Tibial artery (tissue), 4 donors: ENCODE results near the gene TSC2.
"Not testable (repeated sequence)": the region's sequence is repeated elsewhere in the genome, so short reads cannot be mapped to it uniquely, and the experiment has no call there.

Experiments
- DNase-seq, 2 donors: peaks; one replicate each; pipeline ENCODE4 v3.0.0-alpha.2; 2019
- H3K27ac ChIP-seq, 2 donors: fragments of 200-600 bp; sonication (generic) in 1 of 2; 1 replicate in 1 of 2; 2 replicates in 1 of 2; pipeline ENCODE4 v1.5.1; 2018 to 2019; ENCODE audit warnings: mild to moderate bottlenecking in 1 of 2
- H3K27me3 ChIP-seq, 2 donors: fragments of 200-600 bp; sonication (generic) in 1 of 2; one replicate each; pipeline versions ENCODE4 v1.5.1 to v1.6.0; 2016 to 2019
- H3K36me3 ChIP-seq, 3 donors: fragments of 200-600 bp; sonication (generic) in 2 of 3; one replicate each; pipeline ENCODE4 v1.5.1; 2016 to 2019; ENCODE audit warnings: mild to moderate bottlenecking in 2 of 3
- H3K4me1 ChIP-seq, 4 donors: fragments of 200-600 bp; sonication (generic) in 2 of 4; 1 replicate in 3 of 4; 2 replicates in 1 of 4; pipeline ENCODE4 v1.5.1; 2016 to 2019
- H3K4me3 ChIP-seq, 2 donors: fragments of 200-600 bp; sonication (generic) in 1 of 2; 1 replicate in 1 of 2; 2 replicates in 1 of 2; pipeline ENCODE4 v1.5.1; 2018 to 2019; ENCODE audit warnings: mild to moderate bottlenecking in 2 of 2
- H3K9me3 ChIP-seq, 3 donors: fragments of 200-600 bp; sonication (generic) in 1 of 3; one replicate each; pipeline ENCODE4 v1.5.1; 2016 to 2019
- intact Hi-C: fragments of 100-400 bp; cut with DNase I; formaldehyde crosslinking; loops from one replicate; pipeline ENCODE4 v1.15.0; 2023; ENCODE audit warnings: low total_unique reads
- TF ChIP-seq, protein P1 (sequence below), 2 experiments: fragments of 200-600 bp in 1 of 2; fragments of 450-650 bp in 1 of 2; IDR thresholded peaks; one replicate each; pipeline ENCODE4 v1.5.1; 2017 to 2019; ENCODE audit warnings: antibody characterized with exemption in 2 of 2, mild to moderate bottlenecking in 1 of 2, moderate library complexity in 1 of 2

TSC2 gene

DNA sequence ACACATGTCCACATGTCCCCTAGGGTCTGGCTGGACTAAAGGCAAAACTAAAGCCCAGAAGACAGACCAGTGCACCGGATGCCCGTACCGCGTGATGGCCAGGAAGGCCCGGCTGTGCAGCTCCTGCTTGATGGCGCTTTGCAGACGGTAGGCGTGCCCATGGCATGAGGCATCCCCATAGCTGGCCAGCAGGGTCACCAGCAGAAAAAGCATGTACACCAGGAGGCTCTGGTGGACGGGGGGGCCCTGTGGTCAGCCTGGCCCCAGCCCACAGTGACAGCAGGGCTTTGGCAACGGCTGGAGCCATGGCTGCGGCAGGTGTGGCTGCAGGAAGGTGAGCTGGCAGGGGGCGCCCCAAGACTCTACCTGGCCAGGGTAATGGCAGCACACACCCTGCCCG lies 45.1 kb downstream of the TSC2 start:
- Histone ChIP-seq H3K4me3 (no peak overlapping the region), H3K4me1 (no peaks in the 10 kb centered on the region), H3K9me3 (no peaks in the 10 kb centered on the region), H3K27ac (no peak overlapping the region), H3K36me3 (peaks cover 91 to 100% (median 98%) of the 10 kb centered on the region in 3 donors), H3K27me3 (no peaks in the 10 kb centered on the region)
- TF ChIP-seq, protein P1, sequence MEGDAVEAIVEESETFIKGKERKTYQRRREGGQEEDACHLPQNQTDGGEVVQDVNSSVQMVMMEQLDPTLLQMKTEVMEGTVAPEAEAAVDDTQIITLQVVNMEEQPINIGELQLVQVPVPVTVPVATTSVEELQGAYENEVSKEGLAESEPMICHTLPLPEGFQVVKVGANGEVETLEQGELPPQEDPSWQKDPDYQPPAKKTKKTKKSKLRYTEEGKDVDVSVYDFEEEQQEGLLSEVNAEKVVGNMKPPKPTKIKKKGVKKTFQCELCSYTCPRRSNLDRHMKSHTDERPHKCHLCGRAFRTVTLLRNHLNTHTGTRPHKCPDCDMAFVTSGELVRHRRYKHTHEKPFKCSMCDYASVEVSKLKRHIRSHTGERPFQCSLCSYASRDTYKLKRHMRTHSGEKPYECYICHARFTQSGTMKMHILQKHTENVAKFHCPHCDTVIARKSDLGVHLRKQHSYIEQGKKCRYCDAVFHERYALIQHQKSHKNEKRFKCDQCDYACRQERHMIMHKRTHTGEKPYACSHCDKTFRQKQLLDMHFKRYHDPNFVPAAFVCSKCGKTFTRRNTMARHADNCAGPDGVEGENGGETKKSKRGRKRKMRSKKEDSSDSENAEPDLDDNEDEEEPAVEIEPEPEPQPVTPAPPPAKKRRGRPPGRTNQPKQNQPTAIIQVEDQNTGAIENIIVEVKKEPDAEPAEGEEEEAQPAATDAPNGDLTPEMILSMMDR (IDR thresholded peaks at IDR 0.05) = no peak
- DNase-seq = no peak
- intact Hi-C loops = no loop called here

DNA sequence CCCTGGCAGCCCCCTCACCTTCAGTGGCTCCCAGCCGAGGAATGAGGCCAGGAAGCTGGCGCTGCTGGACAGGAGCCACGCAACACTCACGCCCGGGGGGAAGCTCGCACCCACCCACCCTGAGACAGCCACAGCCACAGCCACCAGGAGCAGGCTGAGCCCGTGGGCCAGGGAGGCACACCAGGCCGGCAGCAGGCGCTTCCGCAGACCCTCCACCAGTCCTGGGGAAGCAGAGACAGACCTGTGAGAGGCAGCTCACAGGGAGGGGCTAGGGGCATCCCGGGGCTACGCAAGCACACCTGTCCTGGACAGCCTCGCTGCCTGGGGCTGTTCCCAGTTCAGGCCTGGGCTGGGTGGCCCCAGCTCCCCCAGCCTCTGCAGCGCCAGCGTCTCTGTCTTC lies 46.0 kb downstream of the TSC2 start:
- no peaks in the 10 kb centered on the region for H3K27me3 ChIP-seq
- H3K27ac ChIP-seq = no peak overlapping the region
- intact Hi-C loops = no loop called here
- DNase-seq = no peak
- no peaks in the 10 kb centered on the region for H3K9me3 ChIP-seq
- H3K4me1 ChIP-seq = no peaks in the 10 kb centered on the region
- TF ChIP-seq, protein P1 (IDR thresholded peaks at IDR 0.05) = no peak
- no peak overlapping the region for H3K4me3 ChIP-seq
- peaks cover 88 to 96% (median 93%) of the 10 kb centered on the region in 3 donors for H3K36me3 ChIP-seq

DNA sequence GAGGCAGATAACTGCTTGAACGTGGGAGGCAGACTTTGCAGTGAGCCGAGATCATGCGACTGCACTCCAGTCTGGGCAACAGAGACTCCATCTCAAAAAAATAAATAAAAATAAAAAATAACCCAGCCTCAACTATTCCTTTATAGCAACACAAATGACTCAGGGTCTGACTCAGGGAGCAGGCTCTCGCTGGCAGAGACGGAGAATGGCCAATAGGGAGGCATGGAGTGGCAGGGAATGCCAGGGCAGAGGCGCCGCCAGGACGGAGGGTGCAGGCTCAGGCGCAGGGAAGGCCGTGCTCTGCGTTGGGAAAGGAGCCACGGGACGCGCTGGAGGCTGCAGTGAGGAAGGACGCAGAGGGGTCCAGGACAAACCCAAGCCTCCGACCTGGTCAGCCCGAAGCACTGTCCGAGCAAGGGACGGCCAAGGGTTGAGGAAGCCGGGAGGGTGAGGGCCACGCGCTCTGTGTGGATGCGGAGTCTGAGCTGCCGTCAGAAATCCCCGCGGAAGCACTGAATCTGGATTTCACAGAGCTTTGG lies 47.6 kb downstream of the TSC2 start:
- TF ChIP-seq, protein P1 (IDR thresholded peaks at IDR 0.05) = no peak
- intact Hi-C loops = no loop called here
- H3K27ac ChIP-seq = no peak overlapping the region
- no peak for DNase-seq
- no peaks in the 10 kb centered on the region for H3K4me1 ChIP-seq
- H3K9me3 ChIP-seq = no peaks in the 10 kb centered on the region
- H3K4me3 ChIP-seq = no peak overlapping the region
- peaks cover 89 to 96% (median 93%) of the 10 kb centered on the region in 3 donors for H3K36me3 ChIP-seq
- no peaks in the 10 kb centered on the region for H3K27me3 ChIP-seq

DNA sequence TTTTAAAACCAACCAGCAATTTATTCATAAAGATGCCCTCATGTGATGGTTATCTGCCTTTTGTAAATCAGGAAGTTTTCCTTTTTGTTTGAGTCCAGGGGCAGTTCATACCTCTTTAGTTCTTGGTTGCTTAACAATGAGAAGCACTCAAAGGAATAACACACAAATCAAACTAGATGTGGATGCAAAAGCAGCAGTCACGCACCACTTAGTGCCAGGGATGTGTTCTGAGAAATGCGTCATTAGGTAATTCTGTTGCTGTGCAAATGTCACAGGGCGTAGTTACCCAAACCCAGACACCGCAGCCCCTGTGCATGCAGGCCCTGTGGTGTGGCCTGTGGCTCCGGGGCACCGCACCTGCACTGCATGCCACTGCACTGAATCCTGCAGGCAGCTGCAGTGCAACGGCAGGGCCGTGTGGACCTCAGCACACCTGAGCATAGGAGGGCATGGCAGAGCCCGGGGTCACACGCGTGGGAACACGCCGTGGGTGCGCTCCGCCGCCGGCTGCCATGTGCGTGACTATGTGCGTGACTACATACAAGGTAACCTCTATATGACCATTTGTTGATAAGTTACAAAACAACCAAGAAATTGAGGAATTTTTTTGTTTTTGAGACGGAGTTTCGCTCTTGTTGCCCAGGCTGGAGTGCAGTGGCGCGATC lies 48.3 kb downstream of the TSC2 start:
- no peaks in the 10 kb centered on the region for H3K4me1 ChIP-seq
- peaks cover 91 to 96% (median 94%) of the 10 kb centered on the region in 3 donors for H3K36me3 ChIP-seq
- H3K27ac ChIP-seq = no peak overlapping the region
- TF ChIP-seq, protein P1 (IDR thresholded peaks at IDR 0.05) = no peak
- no peak overlapping the region for H3K4me3 ChIP-seq
- no peak for DNase-seq
- H3K27me3 ChIP-seq = no peaks in the 10 kb centered on the region
- H3K9me3 ChIP-seq = no peaks in the 10 kb centered on the region
- intact Hi-C loops = no loop called here

DNA sequence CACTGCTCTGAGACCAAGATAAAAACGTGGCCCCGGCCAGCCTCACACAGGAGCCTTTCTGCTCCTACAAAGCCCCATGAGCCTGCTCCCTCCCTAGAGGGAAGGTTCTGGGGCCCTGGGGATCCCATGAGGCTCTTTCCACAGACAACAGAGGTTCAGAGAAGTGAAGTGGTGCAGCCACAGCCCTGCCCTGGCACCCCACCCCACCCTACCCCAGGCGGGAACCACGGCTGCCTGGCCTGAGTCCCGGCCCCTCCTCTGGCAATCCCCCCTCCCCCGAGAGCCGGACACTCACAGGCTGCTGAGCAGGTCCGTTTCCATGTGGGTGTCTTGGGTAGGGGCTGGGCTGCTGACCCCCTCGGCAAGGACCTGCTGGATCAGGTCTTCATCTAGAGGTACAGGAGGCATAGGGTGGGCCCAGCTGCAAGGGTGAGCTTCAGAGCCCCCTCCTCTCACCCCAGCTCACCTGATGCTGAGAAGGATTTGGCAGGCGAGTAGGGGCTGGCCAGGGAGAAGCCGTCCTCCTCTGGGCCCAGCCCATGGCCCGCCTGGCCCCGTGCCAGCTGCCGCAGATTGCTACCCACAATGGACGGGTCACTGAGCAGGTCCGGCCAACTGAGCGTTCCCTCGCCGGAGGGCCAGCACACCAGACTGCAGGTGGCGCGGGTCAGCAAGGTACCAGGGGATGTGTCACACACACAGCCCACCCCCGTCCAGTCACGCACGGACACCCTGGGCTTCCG lies 49.2 kb downstream of the TSC2 start:
- intact Hi-C loops = no loop called here
- Histone ChIP-seq H3K4me1 (no peaks in the 10 kb centered on the region), H3K4me3 (no peak overlapping the region), H3K36me3 (peaks cover 90 to 96% (median 95%) of the 10 kb centered on the region in 3 donors), H3K27ac (peak overlapping the region in 1 of 2 donors; percentile 28), H3K27me3 (no peaks in the 10 kb centered on the region), H3K9me3 (no peaks in the 10 kb centered on the region)
- DNase-seq = no peak
- TF ChIP-seq, protein P1 (IDR thresholded peaks at IDR 0.05) = no peak

DNA sequence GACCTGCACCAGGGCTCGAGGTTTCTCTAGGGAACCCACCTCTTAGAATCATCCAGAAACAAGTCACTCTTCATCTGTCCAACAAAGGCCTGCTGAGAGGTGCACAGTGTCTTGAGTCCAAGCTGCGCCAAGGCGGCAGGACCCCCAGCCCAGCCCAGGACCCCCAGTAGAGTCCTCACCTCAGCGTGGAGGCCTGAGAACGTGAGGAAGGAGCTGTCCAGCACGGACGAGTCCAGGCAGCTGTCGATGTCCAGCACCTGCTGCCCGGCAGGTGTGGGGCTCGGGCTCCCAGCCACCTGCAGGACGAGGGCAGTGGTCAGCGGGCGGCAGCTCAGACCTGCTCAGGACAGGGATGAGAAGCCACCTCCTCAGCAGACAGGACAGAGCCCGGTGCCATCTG lies 49.9 kb downstream of the TSC2 start:
- H3K27ac ChIP-seq, H3K4me3 ChIP-seq, H3K4me1 ChIP-seq, H3K9me3 ChIP-seq, DNase-seq, intact Hi-C loops, H3K27me3 ChIP-seq: not testable (repeated sequence)
- H3K36me3 ChIP-seq = peaks cover 89 to 96% (median 95%) of the 10 kb centered on the region in 3 donors

DNA sequence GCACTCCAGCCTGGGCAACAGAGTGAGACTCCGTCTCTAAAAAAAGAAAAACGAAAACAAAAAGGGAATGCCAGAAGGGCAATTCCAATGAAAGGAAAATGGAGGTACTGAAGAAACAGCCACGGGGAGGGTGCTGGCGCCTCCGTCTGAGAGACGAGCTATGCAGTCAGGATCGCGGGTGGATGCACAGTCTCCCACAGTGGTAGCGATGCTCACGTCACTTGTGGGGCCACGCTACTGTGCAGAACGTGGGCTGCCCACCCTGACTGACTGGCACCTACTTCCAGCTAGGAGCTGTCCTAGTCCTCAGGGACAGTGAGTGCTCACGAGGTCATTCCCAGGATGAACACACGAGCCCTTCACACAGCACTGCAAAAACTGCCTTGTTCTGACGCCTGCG lies 53.8 kb downstream of the TSC2 start:
- H3K4me3 ChIP-seq, intact Hi-C loops, H3K9me3 ChIP-seq, DNase-seq, H3K4me1 ChIP-seq, H3K27me3 ChIP-seq, H3K27ac ChIP-seq: not testable (repeated sequence)
- peaks cover 77 to 92% (median 83%) of the 10 kb centered on the region in 3 donors for H3K36me3 ChIP-seq
